K562 (cell line): ENCODE results near the gene OCRL. TPM values are rescaled to one million over a fixed set of nuclear protein-coding genes. Genes with fewer than 3 reads are reported as not detected.

ENCODE experiments used
- ATAC-seq: fragments of 200-7000 bp; cut with Tn5 transposase; 3 replicates; pipeline ENCODE4 v1.9.1; 2020; ENCODE audit warnings: moderate library complexity
- BruUV-seq: library from RNA; stranded (reverse); fragments of 400-500 nt; replicated peaks from 2 replicates; lab custom pipeline; 2021; lab: Mats Ljungman, UMichigan
- CTCF ChIA-PET: fragments of 300-600 bp; formaldehyde crosslinking; extraction: SDS; loops from one replicate; lab custom pipeline; 2021; ENCODE audit warnings: low intra/inter-chr PET ratio; lab: Yijun Ruan, JAX
- POLR2A ChIA-PET: fragments of 300-600, 350-650 bp; sonication (Branson Sonifier 250); formaldehyde crosslinking; extraction: SDS; loops from one replicate; lab custom pipeline; 2021; ENCODE audit warnings: antibody characterized with exemption, inconsistent platforms; lab: Yijun Ruan, JAX
- DNase-seq, 4 experiments: peaks; one replicate each; pipeline versions ENCODE4 v3.0.0 to v3.0.0-alpha.2; 2011 to 2018; ENCODE audit warnings: low spot score in 3 of 4, mixed read lengths in 3 of 4; ENCODE audit errors: extremely low read depth in 1 of 4
- FAIRE-seq: peaks from 2 replicates; lab custom pipeline; 2011; peaks lifted over from hg19 to GRCh38; lab: Jason Lieb, UNC
- H2AFZ ChIP-seq: 2 replicates; pipeline ENCODE4 v1.6.0; 2011; ENCODE audit warnings: low read depth, low read length, control low read depth, inconsistent platforms
- H3K27ac ChIP-seq: fragments of 200-600 bp; 3 replicates; pipeline ENCODE4 v1.8.0; 2011; ENCODE audit warnings: low read depth, mild to moderate bottlenecking, control low read depth, inconsistent platforms, low read length, moderate library complexity, mixed read lengths; ENCODE audit errors: extremely low read depth
- H3K27me3 ChIP-seq, 2 experiments: fragments of 300-600 bp in 1 of 2; 2 replicates in 1 of 2; 3 replicates in 1 of 2; pipeline versions ENCODE4 v1.6.0 to v1.8.0; 2011; ENCODE audit warnings: inconsistent platforms in 2 of 2, low read length in 2 of 2, mild to moderate bottlenecking in 1 of 2, mixed read lengths in 1 of 2, moderate library complexity in 1 of 2; ENCODE audit not compliant: control insufficient read depth in 2 of 2, insufficient read depth in 2 of 2
- H3K36me3 ChIP-seq: fragments of 300-600 bp; 3 replicates; pipeline ENCODE4 v1.8.0; 2011; ENCODE audit warnings: mild to moderate bottlenecking, low read length, inconsistent platforms; ENCODE audit not compliant: control insufficient read depth, insufficient read depth
- H3K4me1 ChIP-seq, 2 experiments: fragments of 200-600 bp in 1 of 2; replicated peaks in 1 of 2; 2 replicates in 1 of 2; 3 replicates in 1 of 2; pipeline versions ENCODE4 v1.5.1 to v1.8.0; 2011; ENCODE audit warnings: inconsistent platforms in 2 of 2, low read length in 2 of 2, mild to moderate bottlenecking in 1 of 2, mixed read lengths in 1 of 2, moderate library complexity in 1 of 2; ENCODE audit not compliant: control insufficient read depth in 2 of 2, insufficient read depth in 2 of 2
- H3K4me2 ChIP-seq: 2 replicates; pipeline ENCODE4 v1.6.1; 2011; ENCODE audit warnings: low read length, control low read depth, inconsistent platforms, mixed read lengths; ENCODE audit not compliant: insufficient read depth
- H3K4me3 ChIP-seq: fragments of 200-600 bp; sonication (generic), shearing (Covaris generic); 2 replicates; pipeline ENCODE4 v1.5.1; 2016; ENCODE audit warnings: control low read depth, inconsistent platforms
- H3K79me2 ChIP-seq: fragments of 200-600 bp; 3 replicates; pipeline ENCODE4 v1.8.0; 2011; ENCODE audit warnings: low read length, inconsistent platforms; ENCODE audit not compliant: control insufficient read depth, insufficient read depth
- H3K9ac ChIP-seq, 2 experiments: 2 replicates each; pipeline versions ENCODE4 v1.6.0 to v1.6.1; 2011; ENCODE audit warnings: low read depth in 2 of 2, low read length in 2 of 2, control low read depth in 1 of 2, inconsistent platforms in 1 of 2, mild to moderate bottlenecking in 1 of 2, mixed read lengths in 1 of 2; ENCODE audit not compliant: insufficient read depth in 1 of 2
- H3K9me1 ChIP-seq: one replicate; pipeline ENCODE4 v1.6.0; 2011; ENCODE audit warnings: inconsistent platforms, mild to moderate bottlenecking, low read length, moderate library complexity; ENCODE audit not compliant: control insufficient read depth, insufficient read depth
- H3K9me3 ChIP-seq: replicated peaks from 2 replicates; pipeline ENCODE4 v1.5.1; 2011; ENCODE audit warnings: low read depth, low read length, inconsistent platforms; ENCODE audit not compliant: control insufficient read depth, insufficient read depth
- H4K20me1 ChIP-seq: replicated peaks from 2 replicates; pipeline ENCODE4 v1.6.1; 2011; ENCODE audit warnings: low read length, inconsistent platforms, mixed read lengths; ENCODE audit not compliant: control insufficient read depth, insufficient read depth
- BCL6 ChIP-seq: fragments of 250-450 bp; sonication (Bioruptor Pico); IDR thresholded peaks from 2 replicates; pipeline ENCODE4 v1.4.0; 2020
- ELK1 ChIP-seq: sonication (generic); formaldehyde crosslinking; IDR thresholded peaks from 2 replicates; pipeline ENCODE4 v1.8.1; 2022; ENCODE audit warnings: missing genetic modification reagents
- ETV6 ChIP-seq, 3 experiments: fragments of 150-350 bp in 1 of 3; sonication (generic) in 1 of 3; formaldehyde crosslinking in 1 of 3; IDR thresholded peaks; 2 replicates each; pipeline versions ENCODE4 v1.6.1 to v1.8.0; 2014 to 2022; ENCODE audit warnings: borderline replicate concordance in 2 of 3, low read depth in 2 of 3, antibody characterized with exemption in 1 of 3, low read length in 1 of 3, mild to moderate bottlenecking in 1 of 3, missing genetic modification reagents in 1 of 3
- HEY1 ChIP-seq: fragments of 250-450 bp; sonication (Bioruptor Pico); IDR thresholded peaks from 2 replicates; pipeline ENCODE4 v1.5.0; 2020; ENCODE audit warnings: mild to moderate bottlenecking, moderate library complexity, borderline replicate concordance
- PHTF2 ChIP-seq: fragments of 250-450 bp; sonication (Bioruptor Pico); IDR thresholded peaks from 2 replicates; pipeline ENCODE4 v1.5.0; 2021; ENCODE audit warnings: mild to moderate bottlenecking
- STAT5A ChIP-seq: IDR thresholded peaks from 2 replicates; pipeline ENCODE4 v1.6.1; 2012; ENCODE audit warnings: low read length, inconsistent platforms, borderline replicate concordance
- USF1 ChIP-seq: sonication (generic); formaldehyde crosslinking; IDR thresholded peaks from 2 replicates; pipeline ENCODE4 v1.9.0; 2022; ENCODE audit warnings: mild to moderate bottlenecking, missing genetic modification reagents
- ZNF23 ChIP-seq: fragments of 250-450 bp; sonication (Bioruptor Pico); IDR thresholded peaks from 2 replicates; pipeline ENCODE4 v1.4.0; 2020; ENCODE audit warnings: mild to moderate bottlenecking
- ZNF444 ChIP-seq: fragments of 250-450 bp; sonication (Bioruptor Pico); IDR thresholded peaks from 2 replicates; pipeline ENCODE4 v1.4.0; 2020; ENCODE audit warnings: mild to moderate bottlenecking, moderate library complexity
- WGBS: fragments of 100-300 bp; shearing (Covaris generic); methylation state at CpG from one replicate; pipeline ENCODE4 v1.1.6; 2016; ENCODE audit warnings: low coverage, mixed read lengths; ENCODE audit not compliant: insufficient coverage; ENCODE audit errors: missing lambda C conversion rate; 5-methylcytosine and 5-hydroxymethylcytosine counted together
- in situ Hi-C: fragments of 300-500 bp; cut with MboI; formaldehyde crosslinking; loops from 4 replicates; pipeline ENCODE4 v1.15.0; 2018; ENCODE audit warnings: inconsistent platforms, mixed read lengths
- intact Hi-C: fragments of 100-400 bp; cut with micrococcal nuclease; formaldehyde crosslinking; loops from 2 replicates; pipeline ENCODE4 v1.14.2; 2022
- polyA plus RNA-seq, 8 experiments: library from polyadenylated mRNA; depleted of rRNA in 4 of 8; stranded (reverse) in 5 of 8; unstranded in 3 of 8; fragments of >200 nt; fragmentation: Nextera tagmentation in 2 of 8; fragmentation: Illumina TruSeq in 1 of 8; extraction: Ambion mirVana in 2 of 8; extraction: Trizol in 1 of 8; gene quantifications; 2 replicates each; pipeline versions ENCODE4 v1.2.1 to v1.2.3, GENCODE V29; 2011 to 2014; ENCODE audit warnings: inconsistent platforms in 1 of 8, missing spikeins in 1 of 8
- total RNA-seq, 7 experiments: library from RNA; depleted of rRNA in 6 of 7; stranded (reverse); fragments of >200 nt in 6 of 7; fragmentation: Illumina TruSeq in 2 of 7; extraction: Trizol in 2 of 7; gene quantifications; 2 replicates each; pipeline versions ENCODE4 v1.2.1 to v1.2.3, GENCODE V29; 2011 to 2021; ENCODE audit warnings: low replicate concordance in 1 of 7

The OCRL gene
- total and polyA plus RNA-seq, 9 of the 15 experiments (the other 6 are each of a cell fraction or from before 2014, with no cell fraction given) = 2.2 to 23.4 (median 11.9) TPM

- POLR2A ChIA-PET = interaction anchor here (1.2 kb wide), 1 partner anchor 39 kb away, joined by 3 read pairs; no protein-coding TSS in a partner anchor
- Histone ChIP-seq H4K20me1 (no peaks in the 10 kb centered on the region), H3K27ac (no peak overlapping the region), H3K27me3 (no peaks in the 10 kb centered on the region), H3K4me1 (no peaks in the 10 kb centered on the region), H3K4me2 (no peak overlapping the region), H3K9me1 (no peaks in the 10 kb centered on the region), H3K36me3 (no peaks in the 10 kb centered on the region), H3K9me3 (no peaks in the 10 kb centered on the region), H2AFZ (no peak overlapping the region), H3K79me2 (no peaks in the 10 kb centered on the region), H3K9ac (no peak overlapping the region), H3K4me3 (no peak overlapping the region)
- no peak for TF ChIP-seq ZNF23
- no peak for TF ChIP-seq ETV6 (IDR thresholded peaks at IDR 0.05; ENCODE audit: borderline replicate concordance in 1 of 2, low read depth in 2 of 2, low read length in 1 of 2)
- TF ChIP-seq ETV6 (CRISPR knock-in tag; IDR thresholded peaks at IDR 0.05; ENCODE audit: borderline replicate concordance) = no peak
- TF ChIP-seq USF1 (CRISPR knock-in tag) = no peak
- no peak for TF ChIP-seq BCL6
- FAIRE-seq (no peak), DNase-seq (no peak), ATAC-seq (no peak)
- BruUV-seq = no TSS peak
- 5% methylated on average over 7 of the region's 7 CpGs for WGBS
- in situ Hi-C loops (no loop called here), intact Hi-C loops (no loop called here)
- CTCF ChIA-PET = no interaction called here
Measured at GRCh38 chrX:129510331-129510730, 29.7 kb upstream of the OCRL start.

GRCh38 chrX:129511689-129512088, 28.4 kb upstream of the OCRL start:
- CTCF ChIA-PET = no interaction called here
- TF ChIP-seq STAT5A = no peak
- TF ChIP-seq ELK1 (CRISPR knock-in tag) = no peak
- no peak for TF ChIP-seq ZNF444 (CRISPR knock-in tag)
- TF ChIP-seq PHTF2 (CRISPR knock-in tag) = no peak
- TF ChIP-seq HEY1 (CRISPR knock-in tag) = no peak

More at GRCh38 chrX:129511689-129512088, 28.4 kb upstream of the OCRL start:
- intact Hi-C loops = no loop called here
- Histone ChIP-seq H3K36me3 (no peaks in the 10 kb centered on the region), H4K20me1 (no peaks in the 10 kb centered on the region), H3K9me3 (no peaks in the 10 kb centered on the region), H3K9ac (no peak overlapping the region), H3K4me2 (no peak overlapping the region), H3K27me3 (no peaks in the 10 kb centered on the region), H3K4me1 (no peaks in the 10 kb centered on the region), H3K79me2 (no peaks in the 10 kb centered on the region), H3K4me3 (no peak overlapping the region), H3K9me1 (no peaks in the 10 kb centered on the region), H2AFZ (no peak overlapping the region), H3K27ac (no peak overlapping the region)
- BruUV-seq = no TSS peak
- 13% methylated on average over 5 of the region's 5 CpGs for WGBS
- in situ Hi-C loops = no loop called here
- POLR2A ChIA-PET = interaction anchor here (1.2 kb wide), 1 partner anchor 41 kb away, joined by 3 read pairs; no protein-coding TSS in a partner anchor
- no peak for FAIRE-seq
- ATAC-seq = no peak
- DNase-seq = no peak
